ENCODE data around the gene AP3B1. TPM values are rescaled to one million over a fixed set of nuclear protein-coding genes. Genes with fewer than 3 reads are reported as not detected.

AP3B1 gene
- total and polyA plus RNA-seq, 2 experiments from 2014 or later: 29.4 to 41.4 TPM

GRCh38 chr5:78287833-78288232 is 6.7 kb downstream of the AP3B1 start:
- no peaks in the 10 kb centered on the region for H3K36me3 ChIP-seq (replicated peaks; ENCODE audit: insufficient read depth, low read depth)
- H3K4me1 ChIP-seq (ENCODE audit: insufficient read depth): no peaks in the 10 kb centered on the region
- TF ChIP-seq EZH2 (IDR thresholded peaks at IDR 0.05; ENCODE audit: borderline replicate concordance): no peak
- TF ChIP-seq CTCF (IDR thresholded peaks at IDR 0.05; ENCODE audit: poor library complexity): no peak
- no peak for TF ChIP-seq EZH2phosphoT487 (IDR thresholded peaks at IDR 0.05; ENCODE audit: low read depth, severe bottlenecking, unreplicated experiment)
- H4K20me1 ChIP-seq (ENCODE audit: insufficient read depth, poor library complexity, severe bottlenecking): peaks cover 14% of the 10 kb centered on the region
- peak; percentile 18 for DNase-seq (ENCODE audit: low spot score)
- no peak overlapping the region for H3K4me2 ChIP-seq
- no peaks in the 10 kb centered on the region for H3K27me3 ChIP-seq
- no peak overlapping the region for H3K27ac ChIP-seq
- H2AFZ ChIP-seq: no peak overlapping the region
- H3K4me3 ChIP-seq: no peak overlapping the region
- no peaks in the 10 kb centered on the region for H3K9me2 ChIP-seq (replicated peaks; ENCODE audit: insufficient read depth)
- H3K9me3 ChIP-seq (ENCODE audit: low read depth): no peaks in the 10 kb centered on the region
- peaks cover 95% of the 10 kb centered on the region for H3K79me2 ChIP-seq
- 47% methylated on average over 2 of the region's 2 CpGs for WGBS (ENCODE audit: low lambda C conversion rate, missing lambda C conversion rate)

- Histone ChIP-seq H3K36me3 (replicated peaks; ENCODE audit: insufficient read depth, low read depth) (no peaks in the 10 kb centered on the region), H3K9me3 (ENCODE audit: low read depth) (no peaks in the 10 kb centered on the region), H2AFZ (no peak overlapping the region), H3K27ac (no peak overlapping the region), H3K4me3 (no peak overlapping the region), H3K4me1 (ENCODE audit: insufficient read depth) (no peaks in the 10 kb centered on the region), H3K4me2 (no peak overlapping the region), H3K79me2 (peaks cover 93% of the 10 kb centered on the region), H3K9me2 (replicated peaks; ENCODE audit: insufficient read depth) (no peaks in the 10 kb centered on the region), H3K27me3 (no peaks in the 10 kb centered on the region), H4K20me1 (ENCODE audit: insufficient read depth, poor library complexity, severe bottlenecking) (peaks cover 14% of the 10 kb centered on the region)
- DNase-seq (ENCODE audit: low spot score): no peak
- no peak for TF ChIP-seq EZH2 (IDR thresholded peaks at IDR 0.05; ENCODE audit: borderline replicate concordance)
- TF ChIP-seq CTCF (IDR thresholded peaks at IDR 0.05; ENCODE audit: poor library complexity): no peak
- no peak for TF ChIP-seq EZH2phosphoT487 (IDR thresholded peaks at IDR 0.05; ENCODE audit: low read depth, severe bottlenecking, unreplicated experiment)
These were observed 7.3 kb downstream of the AP3B1 start for GRCh38 chr5:78287169-78287568.

- no peaks in the 10 kb centered on the region for H3K27me3 ChIP-seq
- no peaks in the 10 kb centered on the region for H3K9me3 ChIP-seq (ENCODE audit: low read depth)
- H3K36me3 ChIP-seq (replicated peaks; ENCODE audit: insufficient read depth, low read depth): no peaks in the 10 kb centered on the region
- no peaks in the 10 kb centered on the region for H3K9me2 ChIP-seq (replicated peaks; ENCODE audit: insufficient read depth)
- WGBS (ENCODE audit: low lambda C conversion rate, missing lambda C conversion rate): 3% methylated on average over 1 of the region's 1 CpG
- peaks cover 14% of the 10 kb centered on the region for H4K20me1 ChIP-seq (ENCODE audit: insufficient read depth, poor library complexity, severe bottlenecking)
- no peak for DNase-seq (ENCODE audit: low spot score)
- peaks cover 93% of the 10 kb centered on the region for H3K79me2 ChIP-seq
- H3K4me3 ChIP-seq: no peak overlapping the region
- no peak overlapping the region for H3K27ac ChIP-seq
- H2AFZ ChIP-seq: no peak overlapping the region
- TF ChIP-seq CTCF (IDR thresholded peaks at IDR 0.05; ENCODE audit: poor library complexity) (no peak), EZH2phosphoT487 (IDR thresholded peaks at IDR 0.05; ENCODE audit: low read depth, severe bottlenecking, unreplicated experiment) (no peak), EZH2 (IDR thresholded peaks at IDR 0.05; ENCODE audit: borderline replicate concordance) (no peak)
- H3K4me2 ChIP-seq: no peak overlapping the region
- H3K4me1 ChIP-seq (ENCODE audit: insufficient read depth): no peaks in the 10 kb centered on the region
These were observed 8.2 kb downstream of the AP3B1 start for GRCh38 chr5:78286290-78286689.

- no peak for DNase-seq (ENCODE audit: low spot score)
- no peaks in the 10 kb centered on the region for H3K27me3 ChIP-seq
- H3K79me2 ChIP-seq: peaks cover 87% of the 10 kb centered on the region
- no peak overlapping the region for H3K4me2 ChIP-seq
- H3K9me3 ChIP-seq (ENCODE audit: low read depth): no peaks in the 10 kb centered on the region
- H3K36me3 ChIP-seq (replicated peaks; ENCODE audit: insufficient read depth, low read depth): no peaks in the 10 kb centered on the region
- WGBS (ENCODE audit: low lambda C conversion rate, missing lambda C conversion rate): 97% methylated on average over 1 of the region's 1 CpG
- TF ChIP-seq EZH2phosphoT487 (IDR thresholded peaks at IDR 0.05; ENCODE audit: low read depth, severe bottlenecking, unreplicated experiment): no peak
- TF ChIP-seq EZH2 (IDR thresholded peaks at IDR 0.05; ENCODE audit: borderline replicate concordance): no peak
- no peak for TF ChIP-seq CTCF (IDR thresholded peaks at IDR 0.05; ENCODE audit: poor library complexity)
- H3K9me2 ChIP-seq (replicated peaks; ENCODE audit: insufficient read depth): no peaks in the 10 kb centered on the region
- no peak overlapping the region for H3K27ac ChIP-seq
- H2AFZ ChIP-seq: no peak overlapping the region
- peaks cover 3% of the 10 kb centered on the region for H4K20me1 ChIP-seq (ENCODE audit: insufficient read depth, poor library complexity, severe bottlenecking)
- H3K4me1 ChIP-seq (ENCODE audit: insufficient read depth): no peaks in the 10 kb centered on the region
- no peak overlapping the region for H3K4me3 ChIP-seq
These were observed 10.7 kb downstream of the AP3B1 start for GRCh38 chr5:78283802-78284201.
